C4-2B (cell line): Measurements from ENCODE around the gene GALNT12.

Experiments
- H3K27ac ChIP-seq: fragments of 450-650 bp; 2 replicates; pipeline ENCODE4 v1.5.1; 2017
- CTCF ChIP-seq: fragments of 450-650 bp; conservative IDR thresholded peaks from 2 replicates; pipeline ENCODE4 v1.5.1; 2017; ENCODE audit warnings: mild to moderate bottlenecking
- ZFX ChIP-seq: fragments of 450-650 bp; IDR thresholded peaks from 2 replicates; pipeline ENCODE4 v1.6.1; 2017

GALNT12 gene

GRCh38 chr9:98837516-98837915 lies 30.0 kb downstream of the GALNT12 start:
- H3K27ac ChIP-seq = no peak overlapping the region
- TF ChIP-seq ZFX (no peak), CTCF (no peak)

- no peak overlapping the region for H3K27ac ChIP-seq
- no peak for TF ChIP-seq CTCF
- TF ChIP-seq ZFX = no peak
These were observed 30.8 kb downstream of the GALNT12 start for GRCh38 chr9:98838155-98838867.

DNA sequence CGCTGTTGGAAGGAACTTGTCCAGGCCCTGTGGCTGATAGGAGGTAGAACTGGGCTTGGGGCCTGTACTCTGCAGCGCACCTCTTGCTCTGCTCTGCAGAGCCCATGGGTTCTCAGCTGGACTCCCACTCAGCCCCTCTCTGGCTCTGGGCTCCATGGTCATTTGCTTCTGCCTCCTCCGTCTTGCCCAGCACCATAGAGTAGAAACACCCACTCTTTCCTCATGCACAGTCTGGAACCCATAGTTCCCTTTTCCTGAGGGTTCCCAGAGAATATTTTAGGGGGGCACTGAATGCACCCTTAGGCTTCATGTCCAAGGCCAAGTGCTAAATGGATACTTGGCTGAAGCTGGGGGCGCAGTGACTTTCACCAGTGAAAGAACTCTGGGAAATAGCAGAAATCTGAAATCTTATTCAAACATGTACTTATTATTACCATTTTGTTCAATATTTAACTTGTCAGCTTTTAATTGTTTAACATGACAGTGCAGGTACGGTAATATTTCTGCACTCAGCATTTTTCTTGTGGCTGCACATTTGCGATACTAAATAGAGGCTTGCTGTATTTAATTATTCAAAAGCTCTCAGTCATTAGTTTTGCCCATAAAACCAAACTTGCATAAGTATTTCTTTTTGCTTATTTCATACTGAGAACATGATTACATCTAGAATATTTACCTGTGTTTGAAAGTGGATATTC lies 31.5 kb downstream of the GALNT12 start:
- no peak for TF ChIP-seq CTCF
- TF ChIP-seq ZFX = no peak
- H3K27ac ChIP-seq = no peak overlapping the region

GRCh38 chr9:98839724-98840123 lies 32.3 kb downstream of the GALNT12 start:
- H3K27ac ChIP-seq = no peak overlapping the region
- TF ChIP-seq ZFX = no peak
- TF ChIP-seq CTCF = no peak

GRCh38 chr9:98842510-98842909 lies 35.0 kb downstream of the GALNT12 start:
- no peak for TF ChIP-seq CTCF
- TF ChIP-seq ZFX = no peak
- no peak overlapping the region for H3K27ac ChIP-seq

- no peak overlapping the region for H3K27ac ChIP-seq
- TF ChIP-seq CTCF = no peak
These were observed 38.6 kb downstream of the GALNT12 start for GRCh38 chr9:98846081-98846480.

GRCh38 chr9:98846879-98847278 lies 39.4 kb downstream of the GALNT12 start:
- no peak for TF ChIP-seq CTCF
- TF ChIP-seq ZFX = no peak
- H3K27ac ChIP-seq = no peak overlapping the region
